Right atrium auricular region (tissue), 2 donors: Measurements from ENCODE around the gene MTPN. TPM values are rescaled to one million over a fixed set of nuclear protein-coding genes. Genes with fewer than 3 reads are reported as not detected.

Source experiments
- DNase-seq: peaks from one replicate; pipeline ENCODE4 v3.0.0-alpha.2; 2019; ENCODE audit warnings: low spot score
- H3K27ac ChIP-seq, 2 donors: fragments of 200-600 bp; sonication (generic); 1 replicate in 1 of 2; 2 replicates in 1 of 2; pipeline ENCODE4 v1.5.1; 2016 to 2019
- H3K27me3 ChIP-seq, 2 donors: fragments of 200-600 bp; sonication (generic); one replicate each; pipeline versions ENCODE4 v1.5.1 to v1.6.0; 2017 to 2019
- H3K36me3 ChIP-seq: fragments of 200-600 bp; sonication (generic); one replicate; pipeline ENCODE4 v1.5.1; 2016
- H3K4me1 ChIP-seq, 2 donors: fragments of 200-600 bp; sonication (generic); one replicate each; pipeline versions ENCODE4 v1.5.1 to v1.6.0; 2017 to 2019
- H3K4me3 ChIP-seq, 2 donors: fragments of 200-600 bp; sonication (generic); 1 replicate in 1 of 2; 2 replicates in 1 of 2; pipeline ENCODE4 v1.5.1; 2017 to 2019; ENCODE audit warnings: mild to moderate bottlenecking in 1 of 2, moderate library complexity in 1 of 2
- H3K9me3 ChIP-seq, 2 donors: fragments of 200-600 bp; sonication (generic); one replicate each; pipeline ENCODE4 v1.5.1; 2019
- total RNA-seq, 2 donors: library from RNA; depleted of rRNA; stranded (reverse); fragments of >200 nt; gene quantifications; one replicate each; pipeline ENCODE4 v1.1.0, GENCODE V29; 2016
- TF ChIP-seq, protein P1 (sequence below), 2 donors: fragments of 200-600 bp; sonication (generic); IDR thresholded peaks; one replicate each; pipeline ENCODE4 v1.5.1; 2019; ENCODE audit warnings: antibody characterized with exemption in 2 of 2

Gene MTPN
- total RNA-seq, 2 donors from 2014 or later = 91.9 to 103 TPM

GRCh38 chr7:135917721-135918120, 59.4 kb downstream of the MTPN start:
- Histone ChIP-seq H3K4me3 (no peak overlapping the region), H3K27me3 (no peaks in the 10 kb centered on the region), H3K9me3 (no peaks in the 10 kb centered on the region), H3K27ac (no peak overlapping the region), H3K36me3 (no peaks in the 10 kb centered on the region), H3K4me1 (peaks cover 0 to 4% of the 10 kb centered on the region in 2 donors)
- DNase-seq = no peak
- TF ChIP-seq, protein P1, sequence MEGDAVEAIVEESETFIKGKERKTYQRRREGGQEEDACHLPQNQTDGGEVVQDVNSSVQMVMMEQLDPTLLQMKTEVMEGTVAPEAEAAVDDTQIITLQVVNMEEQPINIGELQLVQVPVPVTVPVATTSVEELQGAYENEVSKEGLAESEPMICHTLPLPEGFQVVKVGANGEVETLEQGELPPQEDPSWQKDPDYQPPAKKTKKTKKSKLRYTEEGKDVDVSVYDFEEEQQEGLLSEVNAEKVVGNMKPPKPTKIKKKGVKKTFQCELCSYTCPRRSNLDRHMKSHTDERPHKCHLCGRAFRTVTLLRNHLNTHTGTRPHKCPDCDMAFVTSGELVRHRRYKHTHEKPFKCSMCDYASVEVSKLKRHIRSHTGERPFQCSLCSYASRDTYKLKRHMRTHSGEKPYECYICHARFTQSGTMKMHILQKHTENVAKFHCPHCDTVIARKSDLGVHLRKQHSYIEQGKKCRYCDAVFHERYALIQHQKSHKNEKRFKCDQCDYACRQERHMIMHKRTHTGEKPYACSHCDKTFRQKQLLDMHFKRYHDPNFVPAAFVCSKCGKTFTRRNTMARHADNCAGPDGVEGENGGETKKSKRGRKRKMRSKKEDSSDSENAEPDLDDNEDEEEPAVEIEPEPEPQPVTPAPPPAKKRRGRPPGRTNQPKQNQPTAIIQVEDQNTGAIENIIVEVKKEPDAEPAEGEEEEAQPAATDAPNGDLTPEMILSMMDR (IDR thresholded peaks at IDR 0.05) = no peak

GRCh38 chr7:135914346-135914745, 62.8 kb downstream of the MTPN start:
- H3K27ac ChIP-seq = peak overlapping the region; percentile 33 to 63
- no peak for DNase-seq
- TF ChIP-seq, protein P1 (IDR thresholded peaks at IDR 0.05) = no peak

DNA sequence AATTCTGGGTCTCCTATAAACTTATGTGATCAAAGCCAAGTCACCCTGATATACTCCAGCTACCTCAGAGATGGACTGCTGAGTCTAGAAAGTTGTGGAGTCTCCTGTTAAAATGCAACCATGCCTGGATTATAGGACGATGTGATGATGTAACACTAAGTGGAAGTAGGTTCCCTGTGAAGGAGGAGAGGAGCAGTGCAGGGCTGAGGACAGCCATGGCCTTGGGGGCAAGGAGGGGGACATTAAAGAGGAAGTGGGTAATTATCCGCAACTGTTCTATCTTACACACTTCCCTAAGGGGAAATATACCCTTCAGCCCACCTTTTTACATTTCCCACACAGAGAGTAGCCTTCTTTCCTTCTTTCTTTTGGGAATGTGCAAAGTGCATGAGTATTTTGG, 63.8 kb downstream of the MTPN start:
- Histone ChIP-seq H3K4me1 (peaks cover 0 to 11% of the 10 kb centered on the region in 2 donors), H3K27ac (no peak overlapping the region), H3K4me3 (no peak overlapping the region), H3K9me3 (no peaks in the 10 kb centered on the region), H3K36me3 (no peaks in the 10 kb centered on the region), H3K27me3 (no peaks in the 10 kb centered on the region)
- DNase-seq = no peak
- TF ChIP-seq, protein P1 (IDR thresholded peaks at IDR 0.05) = no peak

More at GRCh38 chr7:135914346-135914745, 62.8 kb downstream of the MTPN start:
- H3K4me1 ChIP-seq = peaks cover 0 to 11% of the 10 kb centered on the region in 2 donors
- no peak overlapping the region for H3K4me3 ChIP-seq
- H3K27me3 ChIP-seq = no peaks in the 10 kb centered on the region
- H3K36me3 ChIP-seq = no peaks in the 10 kb centered on the region
- H3K9me3 ChIP-seq = no peaks in the 10 kb centered on the region

DNA sequence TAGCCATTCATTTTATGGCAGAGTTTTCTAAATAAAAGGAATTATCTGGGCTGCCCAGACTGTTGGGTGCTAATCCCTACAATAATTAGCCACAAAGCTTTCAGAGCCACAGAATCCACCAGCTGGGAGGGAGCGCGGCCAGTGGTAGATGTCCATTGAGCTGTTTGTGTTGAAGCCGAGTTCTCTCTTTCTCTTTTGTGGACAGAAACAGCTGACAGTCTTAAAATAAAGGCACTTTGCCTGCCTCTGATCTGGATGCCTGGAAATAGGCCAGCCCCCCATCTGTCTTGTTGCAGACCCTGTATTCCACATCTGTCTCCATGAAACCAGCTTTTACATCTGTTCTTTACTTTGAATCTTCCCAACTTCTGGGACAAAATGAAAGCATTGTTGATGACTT, 66.1 kb downstream of the MTPN start:
- DNase-seq = no peak
- H3K36me3 ChIP-seq = no peaks in the 10 kb centered on the region
- TF ChIP-seq, protein P1 (IDR thresholded peaks at IDR 0.05) = no peak
- H3K9me3 ChIP-seq = no peaks in the 10 kb centered on the region
- H3K27me3 ChIP-seq = no peaks in the 10 kb centered on the region
- H3K4me3 ChIP-seq = no peak overlapping the region
- H3K27ac ChIP-seq = peak overlapping the region in 1 of 2 donors; percentile 21
- H3K4me1 ChIP-seq = peaks cover 0 to 11% of the 10 kb centered on the region in 2 donors

DNA sequence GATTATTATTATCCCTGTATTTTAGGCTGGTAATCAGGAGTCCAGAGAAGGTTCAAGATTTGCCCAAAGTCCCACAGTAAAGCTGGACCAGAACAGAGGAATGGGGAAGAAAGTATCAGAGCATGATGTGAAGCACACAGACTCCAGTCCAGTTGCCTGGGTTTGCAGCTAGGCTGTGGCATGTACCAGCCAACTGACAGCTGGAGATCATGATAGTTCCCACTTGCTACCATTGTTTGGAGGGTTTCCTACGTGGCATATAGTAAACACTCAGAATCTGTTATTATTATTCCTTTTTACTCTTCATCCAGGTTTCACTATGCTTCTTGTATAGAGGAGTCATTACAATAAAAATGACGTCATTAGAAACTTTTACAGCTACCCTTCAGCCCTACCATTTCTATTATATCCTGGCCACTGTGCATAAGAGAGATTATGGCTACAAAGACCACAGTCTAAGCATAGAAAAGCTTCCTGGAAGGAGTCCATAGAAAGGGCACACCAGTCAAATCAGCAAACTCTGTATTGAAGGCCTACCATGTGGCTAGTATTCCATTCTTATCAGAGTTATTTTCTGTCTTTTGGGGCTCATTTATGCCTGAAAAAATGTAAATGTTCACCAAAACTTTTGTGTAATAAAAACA, 66.6 kb downstream of the MTPN start:
- TF ChIP-seq, protein P1 (IDR thresholded peaks at IDR 0.05) = no peak
- H3K27ac ChIP-seq = peak overlapping the region in 1 of 2 donors; percentile 21
- H3K9me3 ChIP-seq = no peaks in the 10 kb centered on the region
- DNase-seq = no peak
- H3K36me3 ChIP-seq = no peaks in the 10 kb centered on the region
- no peak overlapping the region for H3K4me3 ChIP-seq
- peaks cover 0 to 11% of the 10 kb centered on the region in 2 donors for H3K4me1 ChIP-seq
- no peaks in the 10 kb centered on the region for H3K27me3 ChIP-seq

DNA sequence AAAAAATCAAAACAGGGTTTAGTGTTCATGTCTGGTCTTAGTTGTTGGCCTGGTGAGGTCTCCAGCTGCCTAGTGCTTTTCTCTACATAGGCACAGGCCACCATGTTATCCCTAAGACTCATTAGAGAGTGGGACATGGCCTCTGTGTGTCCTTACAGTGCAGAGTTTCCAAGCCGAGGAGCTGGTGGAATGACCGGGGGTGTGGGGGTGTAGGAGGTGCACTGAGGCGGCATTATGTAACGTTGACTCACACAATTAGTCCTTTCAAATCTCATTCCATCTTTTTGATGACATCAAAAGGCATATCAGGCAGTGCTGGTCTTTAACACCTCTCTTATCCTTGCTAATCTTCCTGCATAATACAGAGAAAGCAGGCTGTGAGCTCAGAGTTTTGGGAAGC, 71.3 kb downstream of the MTPN start:
- H3K27me3 ChIP-seq = no peaks in the 10 kb centered on the region
- H3K36me3 ChIP-seq = no peaks in the 10 kb centered on the region
- H3K9me3 ChIP-seq = no peaks in the 10 kb centered on the region
- H3K4me3 ChIP-seq = no peak overlapping the region
- TF ChIP-seq, protein P1 (IDR thresholded peaks at IDR 0.05) = no peak
- H3K4me1 ChIP-seq = peaks cover 0 to 3% of the 10 kb centered on the region in 2 donors
- DNase-seq = no peak
- H3K27ac ChIP-seq = no peak overlapping the region
